Right ventricle myocardium superior (tissue), 1 donor: ENCODE results near the gene ZBTB20. TPM values are rescaled to one million over a fixed set of nuclear protein-coding genes. Genes with fewer than 3 reads are reported as not detected.

Source experiments
- ATAC-seq: fragments of 200-7000 bp; cut with Tn5 transposase; one replicate; pipeline ENCODE4 v1.9.1; 2020; ENCODE audit warnings: mild to moderate bottlenecking; ENCODE audit not compliant: poor library complexity
- DNase-seq: peaks from one replicate; pipeline ENCODE4 v3.0.0-alpha.2; 2020
- intact Hi-C: fragments of 100-400 bp; cut with DNase I; formaldehyde crosslinking; loops from one replicate; pipeline ENCODE4 v1.11.2; 2022
- total RNA-seq: library from RNA; stranded (reverse); fragmentation: NEBNext Ultra II Directional; extraction: Animal tissue kit (Norgen Biotek cat#: 25700); gene quantifications from one replicate; pipeline ENCODE4 v1.2.1, GENCODE V29; 2021
- donor health status: DM: no; HTN: yes; CAD: no; lungs with severe emphysema.

ZBTB20 gene
- total RNA-seq, 1 donor from 2014 or later = 53.4 TPM

- DNase-seq (no peak), ATAC-seq (no peak)
- intact Hi-C loops = no loop called here
Measured at GRCh38 chr3:114471478-114471877, 675.6 kb downstream of the ZBTB20 start.

GRCh38 chr3:114469070-114469469, 678.0 kb downstream of the ZBTB20 start:
- intact Hi-C loops = no loop called here
- DNase-seq (no peak), ATAC-seq (no peak)

GRCh38 chr3:114466816-114467215, 680.3 kb downstream of the ZBTB20 start:
- ATAC-seq = no peak
- no peak for DNase-seq
- intact Hi-C loops = no loop called here

GRCh38 chr3:114466251-114466650, 680.8 kb downstream of the ZBTB20 start:
- ATAC-seq (no peak), DNase-seq (no peak)
- intact Hi-C loops = no loop called here

GRCh38 chr3:114464548-114464947, 682.5 kb downstream of the ZBTB20 start:
- DNase-seq (no peak), ATAC-seq (no peak)
- intact Hi-C loops = no loop called here

- intact Hi-C loops = no loop called here
- ATAC-seq (no peak), DNase-seq (no peak)
Measured at GRCh38 chr3:114462750-114463149, 684.3 kb downstream of the ZBTB20 start.

GRCh38 chr3:114460459-114460858, 686.6 kb downstream of the ZBTB20 start:
- intact Hi-C loops = no loop called here
- DNase-seq (no peak), ATAC-seq (no peak)

- intact Hi-C loops = no loop called here
- no peak for ATAC-seq
- DNase-seq = no peak
Measured at GRCh38 chr3:114456742-114457141, 690.3 kb downstream of the ZBTB20 start.

- ATAC-seq = no peak
- DNase-seq = no peak
- intact Hi-C loops = no loop called here
Measured at GRCh38 chr3:114455432-114455831, 691.7 kb downstream of the ZBTB20 start.

- ATAC-seq (peak; percentile 47), DNase-seq (no peak)
- intact Hi-C loops = no loop called here
Measured at GRCh38 chr3:114454551-114455251, 692.4 kb downstream of the ZBTB20 start.

GRCh38 chr3:114453361-114453780, 693.7 kb downstream of the ZBTB20 start:
- intact Hi-C loops = no loop called here
- ATAC-seq (no peak), DNase-seq (no peak)

- intact Hi-C loops = no loop called here
- no peak for DNase-seq
- no peak for ATAC-seq
Measured at GRCh38 chr3:114452937-114453336, 694.2 kb downstream of the ZBTB20 start.

GRCh38 chr3:114452256-114452655, 694.8 kb downstream of the ZBTB20 start:
- intact Hi-C loops = no loop called here
- no peak for ATAC-seq
- DNase-seq = no peak

- DNase-seq (peak; percentile 42), ATAC-seq (peak; percentile 44)
- intact Hi-C loops = no loop called here
Measured at GRCh38 chr3:114451561-114452018, 695.5 kb downstream of the ZBTB20 start.

GRCh38 chr3:114451051-114451451, 696.0 kb downstream of the ZBTB20 start:
- peak; percentile 14 for ATAC-seq
- intact Hi-C loops = no loop called here
- no peak for DNase-seq

- ATAC-seq (no peak), DNase-seq (no peak)
- intact Hi-C loops = no loop called here
Measured at GRCh38 chr3:114450008-114450596, 697.0 kb downstream of the ZBTB20 start.

GRCh38 chr3:114449271-114450007, 697.6 kb downstream of the ZBTB20 start:
- ATAC-seq (no peak), DNase-seq (no peak)
- intact Hi-C loops = no loop called here

GRCh38 chr3:114447950-114448479, 699.1 kb downstream of the ZBTB20 start:
- DNase-seq = no peak
- no peak for ATAC-seq
- intact Hi-C loops = no loop called here

GRCh38 chr3:114447545-114447944, 699.5 kb downstream of the ZBTB20 start:
- ATAC-seq (no peak), DNase-seq (no peak)
- intact Hi-C loops = no loop called here

- ATAC-seq (no peak), DNase-seq (no peak)
- intact Hi-C loops = no loop called here
Measured at GRCh38 chr3:114446600-114446999, 700.5 kb downstream of the ZBTB20 start.
